Natural killer cell (primary cell): Measurements from ENCODE around the gene PARPBP. TPM values are rescaled to one million over a fixed set of nuclear protein-coding genes. Genes with fewer than 3 reads are reported as not detected.

Experiments used
- ATAC-seq, 3 donors: fragments of 150-1000 bp in 2 of 3; fragments of 200-7000 bp in 1 of 3; cut with Tn5 transposase; 1 replicate in 1 of 3; 2 replicates in 2 of 3; pipeline ENCODE4 v1.10.0; 2021; ENCODE audit warnings: mild to moderate bottlenecking in 2 of 3, moderate library complexity in 2 of 3
- DNase-seq, 2 donors: peaks; one replicate each; pipeline versions ENCODE4 v3.0.0 to v3.0.0-alpha.2; 2013 to 2021; ENCODE audit warnings: mixed read lengths in 1 of 2
- H3K27ac ChIP-seq: one replicate; pipeline ENCODE4 v1.5.1; 2013; ENCODE audit warnings: mild to moderate bottlenecking, low read length
- H3K27me3 ChIP-seq: one replicate; pipeline ENCODE4 v1.6.1; 2013; ENCODE audit warnings: low read length; ENCODE audit not compliant: control insufficient read depth, insufficient read depth
- H3K36me3 ChIP-seq: one replicate; pipeline ENCODE4 v1.6.1; 2013; ENCODE audit warnings: low read length; ENCODE audit not compliant: control insufficient read depth, insufficient read depth
- H3K4me1 ChIP-seq: one replicate; pipeline ENCODE4 v1.6.1; 2013; ENCODE audit warnings: low read length; ENCODE audit not compliant: control insufficient read depth, insufficient read depth
- H3K4me3 ChIP-seq: one replicate; pipeline ENCODE4 v1.5.1; 2013; ENCODE audit warnings: low read length
- H3K9me3 ChIP-seq: one replicate; pipeline ENCODE4 v1.6.1; 2013; ENCODE audit warnings: low read length; ENCODE audit not compliant: control insufficient read depth, insufficient read depth
- H3K27ac Mint-ChIP-seq, 2 donors: one replicate each; pipeline ENCODE4 v1.8.0; 2022; ENCODE audit warnings: mild to moderate bottlenecking in 2 of 2, mixed read lengths in 2 of 2, moderate library complexity in 1 of 2
- H3K27me3 Mint-ChIP-seq, 2 donors: one replicate each; pipeline ENCODE4 v1.8.0; 2022; ENCODE audit warnings: low read depth in 2 of 2, mixed read lengths in 2 of 2
- H3K36me3 Mint-ChIP-seq: one replicate; pipeline ENCODE4 v1.8.0; 2022; ENCODE audit warnings: mixed read lengths
- H3K4me1 Mint-ChIP-seq, 2 donors: one replicate each; pipeline ENCODE4 v1.8.0; 2022; ENCODE audit warnings: mixed read lengths in 2 of 2
- H3K4me3 Mint-ChIP-seq: one replicate; pipeline ENCODE4 v1.8.0; 2022; ENCODE audit warnings: mild to moderate bottlenecking, moderate library complexity, mixed read lengths
- H3K9me3 Mint-ChIP-seq, 2 donors: one replicate each; pipeline ENCODE4 v1.8.0; 2022; ENCODE audit warnings: mixed read lengths in 2 of 2
- WGBS: methylation state at CpG from one replicate; pipeline ENCODE4 v1.1.7; 2013; ENCODE audit warnings: missing lambda C conversion rate; ENCODE audit not compliant: insufficient coverage; 5-methylcytosine and 5-hydroxymethylcytosine counted together
- intact Hi-C: fragments of 100-400 bp; cut with micrococcal nuclease; formaldehyde crosslinking; loops from one replicate; pipeline ENCODE4 v1.14.2; 2022
- total RNA-seq, 4 donors: library from RNA; stranded (reverse); fragments of 120-200 nt in 1 of 4; gene quantifications; one replicate each; pipeline versions ENCODE4 v1.2.3 to v1.2.4, GENCODE V29; 2013 to 2022
- TF ChIP-seq, protein P1 (sequence below): fragments of 200-600 bp; IDR thresholded peaks from one replicate; pipeline ENCODE4 v1.8.0; 2022; ENCODE audit warnings: antibody characterized with exemption

The PARPBP gene
- total RNA-seq, 3 donors from 2014 or later (not counting 1 experiment from before 2014, with no cell fraction given): 2.8 to 5.6 (median 3.5) TPM

DNA sequence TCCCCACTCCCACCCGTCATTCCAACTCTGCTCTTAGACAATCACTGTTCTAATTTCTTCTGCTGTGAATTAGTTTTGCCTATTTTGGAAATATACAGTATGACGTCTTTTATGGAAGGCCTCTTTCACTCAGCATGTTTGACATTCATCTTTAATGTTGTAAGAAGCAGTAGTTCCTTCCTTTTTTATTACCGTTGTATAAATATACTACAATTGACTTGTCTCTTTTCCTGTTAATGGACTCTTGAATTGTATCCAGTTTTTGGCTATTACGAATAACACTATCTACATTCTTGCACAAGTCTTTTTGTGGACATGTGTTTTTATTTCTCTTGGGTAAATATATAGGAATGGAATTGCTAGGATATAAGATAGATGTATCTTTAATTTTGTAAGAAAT lies 82.6 kb downstream of the PARPBP start:
- Histone ChIP-seq H3K9me3 (no peaks in the 10 kb centered on the region), H3K4me1 (no peaks in the 10 kb centered on the region), H3K27ac (no peak overlapping the region), H3K4me3 (no peak overlapping the region), H3K36me3 (no peaks in the 10 kb centered on the region), H3K27me3 (no peaks in the 10 kb centered on the region)
- TF ChIP-seq, protein P1, sequence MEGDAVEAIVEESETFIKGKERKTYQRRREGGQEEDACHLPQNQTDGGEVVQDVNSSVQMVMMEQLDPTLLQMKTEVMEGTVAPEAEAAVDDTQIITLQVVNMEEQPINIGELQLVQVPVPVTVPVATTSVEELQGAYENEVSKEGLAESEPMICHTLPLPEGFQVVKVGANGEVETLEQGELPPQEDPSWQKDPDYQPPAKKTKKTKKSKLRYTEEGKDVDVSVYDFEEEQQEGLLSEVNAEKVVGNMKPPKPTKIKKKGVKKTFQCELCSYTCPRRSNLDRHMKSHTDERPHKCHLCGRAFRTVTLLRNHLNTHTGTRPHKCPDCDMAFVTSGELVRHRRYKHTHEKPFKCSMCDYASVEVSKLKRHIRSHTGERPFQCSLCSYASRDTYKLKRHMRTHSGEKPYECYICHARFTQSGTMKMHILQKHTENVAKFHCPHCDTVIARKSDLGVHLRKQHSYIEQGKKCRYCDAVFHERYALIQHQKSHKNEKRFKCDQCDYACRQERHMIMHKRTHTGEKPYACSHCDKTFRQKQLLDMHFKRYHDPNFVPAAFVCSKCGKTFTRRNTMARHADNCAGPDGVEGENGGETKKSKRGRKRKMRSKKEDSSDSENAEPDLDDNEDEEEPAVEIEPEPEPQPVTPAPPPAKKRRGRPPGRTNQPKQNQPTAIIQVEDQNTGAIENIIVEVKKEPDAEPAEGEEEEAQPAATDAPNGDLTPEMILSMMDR: no peak
- Mint-ChIP-seq H3K27me3 (no peaks in the 10 kb centered on the region), H3K9me3 (peaks cover 8 to 11% of the 10 kb centered on the region in 2 donors), H3K4me1 (no peaks in the 10 kb centered on the region), H3K27ac (no peak overlapping the region), H3K4me3 (no peak overlapping the region), H3K36me3 (no peaks in the 10 kb centered on the region)
- no peak for DNase-seq
- intact Hi-C loops: no loop called here
- no peak for ATAC-seq
- 40% methylated on average over 1 of the region's 4 CpGs for WGBS

DNA sequence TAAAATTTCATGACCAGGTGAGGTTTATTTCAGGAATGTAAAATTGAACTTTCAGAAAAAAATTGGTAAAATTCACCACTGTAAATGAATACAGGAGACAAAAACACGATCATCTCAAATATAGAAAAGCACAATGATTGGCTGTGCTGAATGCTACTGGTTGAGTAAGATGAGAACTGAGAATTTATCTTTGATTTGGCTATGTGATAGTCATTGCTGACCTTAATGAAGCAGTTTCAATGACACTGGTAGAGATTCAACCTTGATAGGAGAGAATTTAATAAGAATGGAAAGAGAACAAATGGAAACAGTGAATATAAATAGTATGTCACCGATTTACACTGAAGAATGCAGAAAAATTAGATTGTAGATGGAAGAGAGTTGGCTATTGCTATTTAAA lies 84.0 kb downstream of the PARPBP start:
- H3K4me3 Mint-ChIP-seq: no peak overlapping the region
- no peak overlapping the region for H3K27ac Mint-ChIP-seq
- TF ChIP-seq, protein P1: no peak
- Histone ChIP-seq H3K27ac (no peak overlapping the region), H3K9me3 (no peaks in the 10 kb centered on the region), H3K4me1 (no peaks in the 10 kb centered on the region), H3K4me3 (no peak overlapping the region), H3K27me3 (no peaks in the 10 kb centered on the region), H3K36me3 (no peaks in the 10 kb centered on the region)
- peaks cover 13% of the 10 kb centered on the region for H3K36me3 Mint-ChIP-seq
- WGBS: 95% methylated on average over 2 of the region's 2 CpGs
- H3K4me1 Mint-ChIP-seq: no peaks in the 10 kb centered on the region
- peaks cover 11 to 14% of the 10 kb centered on the region in 2 donors for H3K9me3 Mint-ChIP-seq
- intact Hi-C loops: no loop called here
- ATAC-seq (no peak), DNase-seq (no peak)
- no peaks in the 10 kb centered on the region for H3K27me3 Mint-ChIP-seq

DNA sequence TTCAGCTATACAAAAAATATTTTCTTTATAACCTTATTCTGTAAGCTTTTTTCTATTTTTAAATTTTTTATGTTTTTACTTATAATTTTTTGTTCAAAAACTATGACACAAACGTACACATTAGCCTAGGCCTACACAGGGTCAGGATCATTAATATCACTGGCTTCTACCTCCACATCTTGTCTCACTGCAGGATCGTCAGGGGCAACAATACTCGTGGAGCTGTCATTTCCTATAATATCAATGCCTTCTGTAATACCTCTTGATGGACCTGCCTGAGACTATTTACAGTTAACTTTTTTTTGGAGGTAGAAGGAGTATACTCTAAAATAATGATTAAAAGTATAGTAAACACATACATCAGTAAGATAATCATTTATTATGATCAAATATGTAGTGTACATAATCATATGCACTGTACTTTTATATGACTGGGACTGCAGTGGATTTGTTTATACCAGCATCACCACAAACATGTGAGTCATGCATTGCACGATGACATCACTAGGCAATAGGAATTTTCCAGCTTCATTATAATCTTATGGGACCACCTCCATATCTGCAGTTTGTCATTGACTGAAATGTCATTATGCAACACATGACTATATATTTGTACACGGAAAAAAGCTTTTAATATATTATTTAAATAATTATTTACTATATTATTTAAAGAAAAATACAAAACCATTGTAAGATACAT lies 96.2 kb downstream of the PARPBP start:
- no peaks in the 10 kb centered on the region for H3K36me3 ChIP-seq
- no peak for ATAC-seq
- no peaks in the 10 kb centered on the region for H3K27me3 ChIP-seq
- no peaks in the 10 kb centered on the region for H3K9me3 ChIP-seq
- H3K9me3 Mint-ChIP-seq: peaks cover 4 to 5% of the 10 kb centered on the region in 2 donors
- no peak overlapping the region for H3K4me3 Mint-ChIP-seq
- TF ChIP-seq, protein P1: no peak
- no peaks in the 10 kb centered on the region for H3K36me3 Mint-ChIP-seq
- intact Hi-C loops: no loop called here
- no peak overlapping the region for H3K4me3 ChIP-seq
- no peaks in the 10 kb centered on the region for H3K4me1 Mint-ChIP-seq
- no peak overlapping the region for H3K27ac Mint-ChIP-seq
- DNase-seq: no peak
- 88% methylated on average over 4 of the region's 5 CpGs for WGBS
- no peaks in the 10 kb centered on the region for H3K27me3 Mint-ChIP-seq
- H3K4me1 ChIP-seq: no peaks in the 10 kb centered on the region
- H3K27ac ChIP-seq: no peak overlapping the region

DNA sequence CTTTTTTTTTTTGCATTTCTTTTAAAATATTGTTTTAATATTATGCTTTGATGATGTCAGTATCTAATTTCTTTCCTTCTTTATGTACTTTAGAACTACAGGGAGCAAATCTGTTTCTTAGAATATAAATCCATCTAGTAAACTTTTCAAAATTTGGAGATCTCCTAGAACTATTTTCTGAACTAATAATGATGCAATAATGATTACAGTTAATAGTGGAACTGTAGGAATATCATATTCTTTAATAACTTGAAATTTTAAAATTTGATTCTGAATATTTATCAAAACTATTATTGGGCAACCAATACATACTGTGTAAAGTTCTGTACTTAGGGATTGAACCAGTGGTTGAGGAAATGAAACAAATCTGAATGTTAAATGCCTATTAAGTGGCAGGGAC lies 100.8 kb downstream of the PARPBP start:
- H3K4me3 ChIP-seq: no peak overlapping the region
- H3K4me1 ChIP-seq: no peaks in the 10 kb centered on the region
- H3K27ac Mint-ChIP-seq: no peak overlapping the region
- H3K4me3 Mint-ChIP-seq: no peak overlapping the region
- TF ChIP-seq, protein P1: no peak
- H3K36me3 ChIP-seq: no peaks in the 10 kb centered on the region
- H3K27me3 ChIP-seq: no peaks in the 10 kb centered on the region
- ATAC-seq (no peak), DNase-seq (no peak)
- no peaks in the 10 kb centered on the region for H3K36me3 Mint-ChIP-seq
- no peaks in the 10 kb centered on the region for H3K9me3 ChIP-seq
- no peak overlapping the region for H3K27ac ChIP-seq
- H3K9me3 Mint-ChIP-seq: peaks cover 0 to 2% of the 10 kb centered on the region in 2 donors
- intact Hi-C loops: no loop called here
- H3K4me1 Mint-ChIP-seq: no peaks in the 10 kb centered on the region
- H3K27me3 Mint-ChIP-seq: no peaks in the 10 kb centered on the region
